T-helper 2 cell treated with Interferon-gamma antibody and Interleukin-4, amounts not matched to agents 5 μg/mL and 100 μg/mL, for 36 hours (primary cell): ENCODE data around the gene ITK.

Experiments
- DNase-seq: peaks from one replicate; pipeline ENCODE4 v3.0.0; 2021; ENCODE audit warnings: low spot score
- H3K27ac Mint-ChIP-seq: one replicate; pipeline ENCODE4 v1.8.0; 2021; ENCODE audit warnings: mild to moderate bottlenecking, mixed read lengths
- H3K27me3 Mint-ChIP-seq: one replicate; pipeline ENCODE4 v1.8.0; 2021; ENCODE audit warnings: low read depth, mixed read lengths
- H3K36me3 Mint-ChIP-seq: one replicate; pipeline ENCODE4 v1.8.0; 2021; ENCODE audit warnings: low read depth, mixed read lengths
- H3K4me1 Mint-ChIP-seq: one replicate; pipeline ENCODE4 v1.8.0; 2021; ENCODE audit warnings: low read depth, mixed read lengths
- H3K4me3 Mint-ChIP-seq: one replicate; pipeline ENCODE4 v1.8.0; 2022; ENCODE audit warnings: mild to moderate bottlenecking, moderate library complexity, mixed read lengths
- H3K9me3 Mint-ChIP-seq: one replicate; pipeline ENCODE4 v1.8.0; 2021; ENCODE audit warnings: mixed read lengths

Gene ITK

GRCh38 chr5:157279605-157280239 lies 99.1 kb downstream of the ITK start:
- Mint-ChIP-seq H3K27ac (no peak overlapping the region), H3K36me3 (peaks cover 56% of the 10 kb centered on the region), H3K4me3 (no peak overlapping the region), H3K27me3 (no peaks in the 10 kb centered on the region), H3K9me3 (peaks cover 15% of the 10 kb centered on the region), H3K4me1 (peaks cover 75% of the 10 kb centered on the region)
- DNase-seq: no peak

- DNase-seq: no peak
- H3K27me3 Mint-ChIP-seq: no peaks in the 10 kb centered on the region
- peak overlapping the region; percentile 74 for H3K27ac Mint-ChIP-seq
- peaks cover 72% of the 10 kb centered on the region for H3K4me1 Mint-ChIP-seq
- peak overlapping the region; percentile 27 for H3K4me3 Mint-ChIP-seq
- H3K9me3 Mint-ChIP-seq: peaks cover 15% of the 10 kb centered on the region
- peaks cover 59% of the 10 kb centered on the region for H3K36me3 Mint-ChIP-seq
Observed at GRCh38 chr5:157280927-157281326, 100.3 kb downstream of the ITK start.

GRCh38 chr5:157282150-157282549 lies 101.5 kb downstream of the ITK start:
- peak overlapping the region; percentile 72 for H3K27ac Mint-ChIP-seq
- H3K9me3 Mint-ChIP-seq: peaks cover 15% of the 10 kb centered on the region

GRCh38 chr5:157283434-157283833 lies 102.8 kb downstream of the ITK start:
- H3K4me1 Mint-ChIP-seq: peaks cover 62% of the 10 kb centered on the region

More at GRCh38 chr5:157282150-157282549, 101.5 kb downstream of the ITK start:
- Mint-ChIP-seq H3K4me1 (peaks cover 62% of the 10 kb centered on the region), H3K4me3 (peak overlapping the region; percentile 21), H3K27me3 (no peaks in the 10 kb centered on the region), H3K36me3 (peaks cover 56% of the 10 kb centered on the region)
- no peak for DNase-seq

GRCh38 chr5:157284458-157285212 lies 104.0 kb downstream of the ITK start:
- Mint-ChIP-seq H3K27me3 (no peaks in the 10 kb centered on the region), H3K9me3 (peaks cover 15% of the 10 kb centered on the region), H3K27ac (no peak overlapping the region), H3K36me3 (peaks cover 59% of the 10 kb centered on the region), H3K4me1 (peaks cover 63% of the 10 kb centered on the region), H3K4me3 (no peak overlapping the region)
- no peak for DNase-seq

More at GRCh38 chr5:157283434-157283833, 102.8 kb downstream of the ITK start:
- Mint-ChIP-seq H3K36me3 (peaks cover 59% of the 10 kb centered on the region), H3K4me3 (peak overlapping the region; percentile 35), H3K27ac (peak overlapping the region; percentile 76), H3K9me3 (peaks cover 15% of the 10 kb centered on the region), H3K27me3 (no peaks in the 10 kb centered on the region)
- DNase-seq: no peak

- Mint-ChIP-seq H3K36me3 (peaks cover 60% of the 10 kb centered on the region), H3K4me3 (no peak overlapping the region), H3K9me3 (peaks cover 15% of the 10 kb centered on the region), H3K27ac (no peak overlapping the region), H3K27me3 (no peaks in the 10 kb centered on the region), H3K4me1 (peaks cover 63% of the 10 kb centered on the region)
- no peak for DNase-seq
Observed at GRCh38 chr5:157285310-157286035, 104.8 kb downstream of the ITK start.

- Mint-ChIP-seq H3K4me1 (peaks cover 58% of the 10 kb centered on the region), H3K27me3 (no peaks in the 10 kb centered on the region), H3K9me3 (peaks cover 4% of the 10 kb centered on the region), H3K4me3 (no peak overlapping the region), H3K27ac (no peak overlapping the region), H3K36me3 (peaks cover 61% of the 10 kb centered on the region)
- no peak for DNase-seq
Observed at GRCh38 chr5:157286761-157287211, 106.1 kb downstream of the ITK start.

- Mint-ChIP-seq H3K4me3 (no peak overlapping the region), H3K36me3 (peaks cover 63% of the 10 kb centered on the region), H3K4me1 (peaks cover 40% of the 10 kb centered on the region), H3K27ac (peak overlapping the region; percentile 23), H3K9me3 (no peaks in the 10 kb centered on the region), H3K27me3 (no peaks in the 10 kb centered on the region)
- DNase-seq: no peak
Observed at GRCh38 chr5:157288405-157289163, 107.9 kb downstream of the ITK start.

- H3K4me3 Mint-ChIP-seq: no peak overlapping the region
- peaks cover 36% of the 10 kb centered on the region for H3K4me1 Mint-ChIP-seq
- H3K36me3 Mint-ChIP-seq: peaks cover 66% of the 10 kb centered on the region
Observed at GRCh38 chr5:157289164-157289819, 108.7 kb downstream of the ITK start.

GRCh38 chr5:157290156-157290980 lies 109.7 kb downstream of the ITK start:
- no peak for DNase-seq
- H3K27ac Mint-ChIP-seq: peak overlapping the region; percentile 33
- peaks cover 70% of the 10 kb centered on the region for H3K36me3 Mint-ChIP-seq
- H3K9me3 Mint-ChIP-seq: no peaks in the 10 kb centered on the region
- H3K4me1 Mint-ChIP-seq: peaks cover 38% of the 10 kb centered on the region
- no peak overlapping the region for H3K4me3 Mint-ChIP-seq
- H3K27me3 Mint-ChIP-seq: no peaks in the 10 kb centered on the region

More at GRCh38 chr5:157289164-157289819, 108.7 kb downstream of the ITK start:
- no peaks in the 10 kb centered on the region for H3K27me3 Mint-ChIP-seq
- no peaks in the 10 kb centered on the region for H3K9me3 Mint-ChIP-seq
- no peak for DNase-seq
- H3K27ac Mint-ChIP-seq: no peak overlapping the region

- peaks cover 41% of the 10 kb centered on the region for H3K4me1 Mint-ChIP-seq
- peaks cover 74% of the 10 kb centered on the region for H3K36me3 Mint-ChIP-seq
- DNase-seq: no peak
- no peaks in the 10 kb centered on the region for H3K9me3 Mint-ChIP-seq
- no peaks in the 10 kb centered on the region for H3K27me3 Mint-ChIP-seq
- peak overlapping the region; percentile 33 for H3K27ac Mint-ChIP-seq
- no peak overlapping the region for H3K4me3 Mint-ChIP-seq
Observed at GRCh38 chr5:157290981-157291711, 110.5 kb downstream of the ITK start.

- H3K4me3 Mint-ChIP-seq: no peak overlapping the region
- H3K4me1 Mint-ChIP-seq: peaks cover 38% of the 10 kb centered on the region
- peaks cover 78% of the 10 kb centered on the region for H3K36me3 Mint-ChIP-seq
- no peak for DNase-seq
- no peak overlapping the region for H3K27ac Mint-ChIP-seq
- H3K27me3 Mint-ChIP-seq: no peaks in the 10 kb centered on the region
- no peaks in the 10 kb centered on the region for H3K9me3 Mint-ChIP-seq
Observed at GRCh38 chr5:157292599-157292998, 112.0 kb downstream of the ITK start.
